ENCODE results near the gene CLBA1.

Gene CLBA1

DNA sequence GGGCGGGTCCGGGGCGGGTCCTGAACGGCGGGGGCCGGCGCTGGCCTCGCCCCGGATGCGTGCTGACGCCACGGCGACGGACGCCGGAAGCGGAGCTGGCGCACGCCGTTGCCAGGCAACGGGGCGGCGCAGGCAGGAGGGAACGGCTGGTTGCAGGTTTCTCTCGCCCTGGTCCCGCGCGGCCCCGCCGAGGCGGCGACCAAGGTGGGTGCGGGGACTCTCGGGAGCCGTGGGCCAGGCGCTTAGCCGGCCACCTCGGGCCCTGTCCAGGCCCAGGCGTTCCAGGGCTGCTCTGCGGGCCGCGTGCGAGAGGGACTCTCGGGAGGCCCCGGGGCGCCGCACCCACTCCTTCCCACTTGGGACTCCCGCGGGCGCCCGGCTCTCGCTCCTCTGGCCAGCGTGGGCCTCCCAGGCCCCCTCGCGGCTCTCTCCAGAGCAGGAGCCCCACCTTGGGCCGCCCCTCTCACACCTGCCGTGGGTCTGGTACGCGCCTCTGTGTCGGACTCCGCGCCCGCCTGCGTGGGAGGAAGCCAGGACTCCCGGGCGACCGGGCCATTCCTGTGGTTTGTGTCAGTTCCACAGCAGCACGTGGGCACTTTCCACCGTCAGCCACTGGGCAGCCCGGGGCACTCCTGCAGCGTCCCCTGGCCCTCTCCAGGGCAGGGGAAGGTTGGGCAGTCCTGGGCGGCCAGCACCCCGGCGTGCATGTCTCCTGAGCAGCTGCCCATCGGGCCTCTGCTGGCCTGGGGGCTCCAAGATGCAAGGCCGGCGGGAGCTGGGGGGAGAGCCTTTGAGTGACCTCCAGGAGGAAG lies at the start of gene CLBA1:
CLBA1 (plus strand) TSS at position 114 of the 812 bp plus-strand sequence; CDS start at position 758, 644 bp downstream.
- peak within 1 kb of the TSS; percentile 84 for H3K4me3 ChIP-seq (replicated peaks; ENCODE audit: low read depth, low read length)
- DNase-seq (ENCODE audit: extremely low read depth, low read depth) = peak; percentile 59
- TF ChIP-seq, protein P1, sequence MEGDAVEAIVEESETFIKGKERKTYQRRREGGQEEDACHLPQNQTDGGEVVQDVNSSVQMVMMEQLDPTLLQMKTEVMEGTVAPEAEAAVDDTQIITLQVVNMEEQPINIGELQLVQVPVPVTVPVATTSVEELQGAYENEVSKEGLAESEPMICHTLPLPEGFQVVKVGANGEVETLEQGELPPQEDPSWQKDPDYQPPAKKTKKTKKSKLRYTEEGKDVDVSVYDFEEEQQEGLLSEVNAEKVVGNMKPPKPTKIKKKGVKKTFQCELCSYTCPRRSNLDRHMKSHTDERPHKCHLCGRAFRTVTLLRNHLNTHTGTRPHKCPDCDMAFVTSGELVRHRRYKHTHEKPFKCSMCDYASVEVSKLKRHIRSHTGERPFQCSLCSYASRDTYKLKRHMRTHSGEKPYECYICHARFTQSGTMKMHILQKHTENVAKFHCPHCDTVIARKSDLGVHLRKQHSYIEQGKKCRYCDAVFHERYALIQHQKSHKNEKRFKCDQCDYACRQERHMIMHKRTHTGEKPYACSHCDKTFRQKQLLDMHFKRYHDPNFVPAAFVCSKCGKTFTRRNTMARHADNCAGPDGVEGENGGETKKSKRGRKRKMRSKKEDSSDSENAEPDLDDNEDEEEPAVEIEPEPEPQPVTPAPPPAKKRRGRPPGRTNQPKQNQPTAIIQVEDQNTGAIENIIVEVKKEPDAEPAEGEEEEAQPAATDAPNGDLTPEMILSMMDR (IDR thresholded peaks at IDR 0.05; ENCODE audit: low read depth, low read length, missing control alignments) = no peak

GRCh38 chr14:104935955-104936354 lies 49.6 kb upstream of the CLBA1 start:
- TF ChIP-seq, protein P1 (IDR thresholded peaks at IDR 0.05; ENCODE audit: low read depth, low read length, missing control alignments) = no peak
- no peak overlapping the region for H3K4me3 ChIP-seq (replicated peaks; ENCODE audit: low read depth, low read length)
- DNase-seq (ENCODE audit: extremely low read depth, low read depth) = no peak

DNA sequence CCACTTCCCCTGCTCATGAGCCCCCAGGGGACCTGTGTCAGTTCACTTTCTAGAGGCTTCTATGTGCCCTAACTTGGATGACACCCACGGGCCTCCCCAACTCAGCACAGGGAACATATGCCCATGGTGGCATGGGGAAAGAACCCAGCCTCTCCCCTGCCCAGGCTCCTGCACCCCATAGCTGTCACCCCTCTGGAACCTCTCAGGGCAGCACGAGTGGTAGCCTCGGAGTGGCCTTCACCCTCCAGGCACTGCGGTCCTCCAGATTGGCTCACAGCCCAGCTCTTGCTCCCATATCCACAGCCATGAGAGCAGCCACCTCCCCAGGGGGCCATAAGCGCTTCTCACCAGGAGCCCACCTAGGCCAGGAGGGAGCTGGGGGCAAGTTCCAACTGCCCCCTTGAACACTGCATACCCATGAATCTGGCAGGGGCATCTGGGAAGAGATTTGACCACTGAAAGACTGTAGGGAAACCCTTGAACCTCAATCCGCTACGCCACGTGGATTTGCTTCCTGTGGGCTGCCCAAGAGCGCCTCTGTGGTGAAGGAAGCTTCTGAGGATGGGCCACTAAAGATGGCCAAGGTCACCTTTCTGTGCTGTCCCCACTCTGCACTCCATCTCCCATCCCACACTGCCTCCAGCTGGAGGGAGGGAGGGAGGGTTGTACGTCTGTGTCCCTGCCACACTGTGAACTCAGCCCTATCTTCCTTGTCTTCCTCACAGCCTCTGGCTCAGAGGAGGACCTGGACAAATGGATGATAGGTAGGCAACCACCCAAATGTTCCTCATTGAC lies 49.0 kb upstream of the CLBA1 start:
- TF ChIP-seq, protein P1 (IDR thresholded peaks at IDR 0.05; ENCODE audit: low read depth, low read length, missing control alignments) = no peak
- H3K4me3 ChIP-seq (replicated peaks; ENCODE audit: low read depth, low read length) = no peak overlapping the region
- no peak for DNase-seq (ENCODE audit: extremely low read depth, low read depth)

DNA sequence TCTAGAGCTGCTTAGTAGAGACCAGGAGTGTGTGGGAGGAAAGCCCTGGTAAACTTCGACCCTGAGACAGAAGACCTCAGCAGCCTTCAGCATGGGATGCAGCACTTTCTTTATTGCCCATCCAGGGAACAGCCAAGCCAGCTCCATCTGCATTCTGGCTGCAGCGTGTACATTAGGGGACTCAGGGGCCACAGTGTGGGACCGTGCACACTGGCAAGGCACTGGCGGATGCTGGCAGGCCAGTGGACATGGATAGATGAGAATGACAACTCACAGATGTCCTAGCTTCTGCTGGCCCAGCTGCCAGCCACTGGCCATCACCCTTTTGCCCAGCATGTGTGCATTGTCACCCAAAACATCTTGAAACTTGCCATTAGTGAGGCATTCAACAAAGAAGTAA lies 48.4 kb upstream of the CLBA1 start:
- TF ChIP-seq, protein P1 (IDR thresholded peaks at IDR 0.05; ENCODE audit: low read depth, low read length, missing control alignments) = no peak
- no peak overlapping the region for H3K4me3 ChIP-seq (replicated peaks; ENCODE audit: low read depth, low read length)
- DNase-seq (ENCODE audit: extremely low read depth, low read depth) = no peak

GRCh38 chr14:104937694-104938365 lies 47.8 kb upstream of the CLBA1 start:
- H3K4me3 ChIP-seq (replicated peaks; ENCODE audit: low read depth, low read length) = no peak overlapping the region
- DNase-seq (ENCODE audit: extremely low read depth, low read depth) = no peak
- TF ChIP-seq, protein P1 (IDR thresholded peaks at IDR 0.05; ENCODE audit: low read depth, low read length, missing control alignments) = no peak

DNA sequence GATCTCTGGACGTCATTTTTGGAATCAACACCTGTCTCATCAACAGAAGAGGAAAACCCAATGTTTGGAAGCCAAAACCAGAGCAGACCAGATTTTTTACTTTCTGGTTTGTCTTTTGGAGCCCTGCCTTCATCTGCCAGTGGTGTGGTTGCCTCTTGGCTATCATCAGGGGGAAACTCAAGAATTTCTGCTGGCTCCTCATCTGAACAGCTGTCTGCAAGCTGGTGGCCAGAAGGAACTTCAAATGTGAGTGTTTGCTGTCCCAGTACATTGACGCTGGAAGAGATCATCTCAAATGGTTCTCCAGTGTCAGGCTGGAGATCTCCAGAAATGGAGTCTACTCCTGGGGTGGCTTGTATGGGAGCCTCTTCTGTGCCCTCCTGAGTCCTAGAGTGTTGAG lies 47.2 kb upstream of the CLBA1 start:
- TF ChIP-seq, protein P1 (IDR thresholded peaks at IDR 0.05; ENCODE audit: low read depth, low read length, missing control alignments) = no peak
- no peak for DNase-seq (ENCODE audit: extremely low read depth, low read depth)
- no peak overlapping the region for H3K4me3 ChIP-seq (replicated peaks; ENCODE audit: low read depth, low read length)

All from HFF-Myc (cell line).